Hematopoietic multipotent progenitor cell (in vitro differentiated cells): Measurements from ENCODE around the gene ATP6V0B. TPM values are rescaled to one million over a fixed set of nuclear protein-coding genes. Genes with fewer than 3 reads are reported as not detected.

Source experiments
- DNase-seq, 3 donors: peaks; one replicate each; pipeline ENCODE4 v3.0.0-alpha.2; 2011 to 2015; ENCODE audit warnings: low read depth in 2 of 3, low spot score in 2 of 3
- total RNA-seq: library from RNA; depleted of rRNA; stranded (reverse); fragments of >200 nt; gene quantifications from one replicate; pipeline ENCODE4 v1.2.3, GENCODE V29; 2012

Gene ATP6V0B
- total RNA-seq, 1 donor, result 131 TPM

- no peak for DNase-seq
Observed at GRCh38 chr1:44024903-44025525, 50.3 kb downstream of the ATP6V0B start.

DNA sequence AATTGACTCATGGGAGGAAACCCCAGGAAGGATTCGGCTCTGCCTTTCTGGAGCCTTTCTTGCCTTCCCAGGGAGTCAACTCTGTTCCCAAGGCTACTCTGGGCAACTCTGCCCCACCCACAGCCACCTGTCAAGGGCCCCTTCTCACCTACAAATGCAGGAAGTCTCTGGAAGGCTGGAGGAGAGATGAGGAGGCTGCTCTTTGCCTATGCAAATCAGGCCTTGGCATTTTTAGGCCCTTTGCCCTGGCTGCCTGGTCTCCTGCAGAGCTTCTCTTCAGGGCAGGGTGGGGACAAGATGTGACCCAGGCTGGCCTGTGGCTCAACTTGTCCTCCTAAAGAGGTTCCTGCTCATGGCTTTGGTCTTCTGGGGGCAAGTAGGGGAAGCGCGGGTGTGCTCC is 51.1 kb downstream of the ATP6V0B start:
- no peak for DNase-seq

DNA sequence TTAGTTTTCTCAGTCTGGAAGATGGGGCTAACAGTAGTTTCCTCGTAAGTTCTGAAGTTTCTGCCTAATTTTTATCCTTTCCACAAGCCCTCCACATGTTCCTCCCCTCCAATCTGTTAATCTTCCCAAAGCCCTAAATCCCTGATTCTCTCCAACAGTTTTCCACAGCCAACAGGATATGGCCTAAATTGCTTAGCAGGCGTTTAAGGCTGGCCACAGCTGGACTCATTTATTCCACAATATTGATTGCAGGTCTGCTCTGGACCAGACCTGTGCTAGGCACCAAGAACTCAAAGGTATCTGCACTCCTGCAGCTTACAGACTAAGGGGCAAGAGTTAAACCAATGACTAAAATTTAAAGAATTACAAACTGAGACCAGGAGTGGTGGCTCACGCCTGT is 52.6 kb downstream of the ATP6V0B start:
- no peak for DNase-seq

Other genes starting within 250 kb of the ATP6V0B start
- 0.27 TPM for gene ARTN, start 41.2 kb upstream of the ATP6V0B start, total RNA-seq
- 30.4 TPM for gene IPO13, start 28.0 kb upstream of the ATP6V0B start, total RNA-seq
- gene DPH2, start 5.0 kb upstream of the ATP6V0B start, total RNA-seq, result 32.6 TPM
- 42.5 TPM for gene B4GALT2, start 4.2 kb downstream of the ATP6V0B start, total RNA-seq
- 4.6 TPM for gene CCDC24, start 16.6 kb downstream of the ATP6V0B start, total RNA-seq
- 0.81 TPM for gene SLC6A9, start 56.5 kb downstream of the ATP6V0B start, total RNA-seq
- under 0.01 TPM for gene KLF17, start 143.9 kb downstream of the ATP6V0B start, total RNA-seq
- not detected for gene KLF18, start 166.7 kb downstream of the ATP6V0B start, total RNA-seq
- gene DMAP1, start 238.5 kb downstream of the ATP6V0B start, total RNA-seq, result 33.7 TPM